Nephron progenitor cell (in vitro differentiated cells): Measurements from ENCODE around the gene PRRT3.

Source experiments
- DNase-seq: peaks from one replicate; pipeline ENCODE4 v3.0.0; 2021
- H3K27ac Mint-ChIP-seq: 2 replicates; pipeline ENCODE4 v1.8.0; 2021; ENCODE audit warnings: mild to moderate bottlenecking, moderate library complexity, mixed read lengths
- H3K27me3 Mint-ChIP-seq: 2 replicates; pipeline ENCODE4 v1.8.0; 2021; ENCODE audit warnings: mild to moderate bottlenecking, low read depth, mixed read lengths; ENCODE audit not compliant: poor library complexity
- H3K36me3 Mint-ChIP-seq: 2 replicates; pipeline ENCODE4 v1.8.0; 2021; ENCODE audit warnings: low read depth, mixed read lengths
- H3K4me1 Mint-ChIP-seq: 2 replicates; pipeline ENCODE4 v1.8.0; 2021; ENCODE audit warnings: mixed read lengths
- H3K4me3 Mint-ChIP-seq: 2 replicates; pipeline ENCODE4 v1.8.0; 2021; ENCODE audit warnings: mild to moderate bottlenecking, moderate library complexity, mixed read lengths
- H3K9me3 Mint-ChIP-seq: 2 replicates; pipeline ENCODE4 v1.8.0; 2021; ENCODE audit warnings: mild to moderate bottlenecking, moderate library complexity, mixed read lengths
- CTCF ChIP-seq: fragments of 200-600 bp; sonication (generic); IDR thresholded peaks from 2 replicates; pipeline ENCODE4 v1.5.0; 2021; ENCODE audit warnings: antibody characterized with exemption

The PRRT3 gene

GRCh38 chr3:9978710-9979305, 26.6 kb upstream of the PRRT3 start:
- Mint-ChIP-seq H3K36me3 (peaks cover 43% of the 10 kb centered on the region), H3K4me3 (no peak overlapping the region), H3K27me3 (no peaks in the 10 kb centered on the region), H3K9me3 (no peaks in the 10 kb centered on the region), H3K27ac (peak overlapping the region; percentile 16), H3K4me1 (peaks cover 16% of the 10 kb centered on the region)
- no peak for TF ChIP-seq CTCF
- no peak for DNase-seq

- Mint-ChIP-seq H3K9me3 (no peaks in the 10 kb centered on the region), H3K4me3 (no peak overlapping the region), H3K36me3 (peaks cover 49% of the 10 kb centered on the region), H3K27me3 (no peaks in the 10 kb centered on the region), H3K4me1 (peaks cover 16% of the 10 kb centered on the region), H3K27ac (peak overlapping the region; percentile 92)
- no peak for DNase-seq
- TF ChIP-seq CTCF: no peak
Observed at GRCh38 chr3:9976721-9977709, 24.8 kb upstream of the PRRT3 start.

GRCh38 chr3:9970020-9970652, 17.9 kb upstream of the PRRT3 start:
- no peaks in the 10 kb centered on the region for H3K9me3 Mint-ChIP-seq
- no peak overlapping the region for H3K4me3 Mint-ChIP-seq
- H3K27ac Mint-ChIP-seq: no peak overlapping the region
- peaks cover 70% of the 10 kb centered on the region for H3K36me3 Mint-ChIP-seq
- TF ChIP-seq CTCF: no peak
- H3K27me3 Mint-ChIP-seq: peaks cover 3% of the 10 kb centered on the region
- no peaks in the 10 kb centered on the region for H3K4me1 Mint-ChIP-seq
- no peak for DNase-seq

- no peaks in the 10 kb centered on the region for H3K9me3 Mint-ChIP-seq
- no peak overlapping the region for H3K27ac Mint-ChIP-seq
- no peaks in the 10 kb centered on the region for H3K4me1 Mint-ChIP-seq
- peaks cover 3% of the 10 kb centered on the region for H3K27me3 Mint-ChIP-seq
- DNase-seq: no peak
- no peak overlapping the region for H3K4me3 Mint-ChIP-seq
- TF ChIP-seq CTCF: no peak
- H3K36me3 Mint-ChIP-seq: peaks cover 67% of the 10 kb centered on the region
Observed at GRCh38 chr3:9969632-9970019, 17.4 kb upstream of the PRRT3 start.

GRCh38 chr3:9966841-9967240, 14.6 kb upstream of the PRRT3 start:
- DNase-seq: no peak
- no peak overlapping the region for H3K4me3 Mint-ChIP-seq
- H3K27me3 Mint-ChIP-seq: peaks cover 3% of the 10 kb centered on the region
- peaks cover 53% of the 10 kb centered on the region for H3K36me3 Mint-ChIP-seq
- TF ChIP-seq CTCF: no peak
- no peaks in the 10 kb centered on the region for H3K4me1 Mint-ChIP-seq
- no peak overlapping the region for H3K27ac Mint-ChIP-seq
- no peaks in the 10 kb centered on the region for H3K9me3 Mint-ChIP-seq
